HG03095 (cell line): ENCODE results near the gene BCL2.

Experiments
- ATAC-seq: cut with Tn5 transposase; IDR thresholded peaks from one replicate; pipeline ENCODE4 v1.9.1; 2021; ENCODE audit warnings: moderate library complexity; ENCODE audit not compliant: unreplicated experiment

BCL2 gene

GRCh38 chr18:63312019-63312409, 7.6 kb downstream of the BCL2 start:
- ATAC-seq: no peak

- peak; percentile 73 for ATAC-seq
These were observed 8.2 kb downstream of the BCL2 start for GRCh38 chr18:63311118-63312018.

GRCh38 chr18:63309422-63309821, 10.1 kb downstream of the BCL2 start:
- no peak for ATAC-seq

- no peak for ATAC-seq
These were observed 11.9 kb downstream of the BCL2 start for GRCh38 chr18:63307551-63308200.

- ATAC-seq: no peak
These were observed 12.6 kb downstream of the BCL2 start for GRCh38 chr18:63306819-63307550.

GRCh38 chr18:63306249-63306648, 13.3 kb downstream of the BCL2 start:
- ATAC-seq: no peak

- no peak for ATAC-seq
These were observed 16.0 kb downstream of the BCL2 start for GRCh38 chr18:63303547-63303946.

GRCh38 chr18:63302636-63303405, 16.7 kb downstream of the BCL2 start:
- no peak for ATAC-seq

GRCh38 chr18:63302220-63302619, 17.3 kb downstream of the BCL2 start:
- no peak for ATAC-seq

GRCh38 chr18:63301434-63301833, 18.1 kb downstream of the BCL2 start:
- no peak for ATAC-seq

- peak; percentile 69 for ATAC-seq
These were observed 19.5 kb downstream of the BCL2 start for GRCh38 chr18:63299837-63300745.

- no peak for ATAC-seq
These were observed 20.9 kb downstream of the BCL2 start for GRCh38 chr18:63298400-63299365.

GRCh38 chr18:63297687-63298399, 21.7 kb downstream of the BCL2 start:
- no peak for ATAC-seq

- no peak for ATAC-seq
These were observed 25.6 kb downstream of the BCL2 start for GRCh38 chr18:63293935-63294334.

- ATAC-seq: peak; percentile 49
These were observed 26.5 kb downstream of the BCL2 start for GRCh38 chr18:63292831-63293683.

- ATAC-seq: no peak
These were observed 28.3 kb downstream of the BCL2 start for GRCh38 chr18:63291278-63291677.

GRCh38 chr18:63290821-63291200, 28.8 kb downstream of the BCL2 start:
- ATAC-seq: no peak
